Mucosa of descending colon (tissue), 3 donors: ENCODE measurements around the gene SLIT3. TPM values are rescaled to one million over a fixed set of nuclear protein-coding genes. Genes with fewer than 3 reads are reported as not detected.

ENCODE experiments used
- ATAC-seq: fragments of 200-7000 bp; cut with Tn5 transposase; one replicate; pipeline ENCODE4 v1.9.1; 2020; ENCODE audit warnings: mild to moderate bottlenecking, moderate library complexity
- DNase-seq, 3 donors: peaks; one replicate each; pipeline ENCODE4 v3.0.0-alpha.2; 2020
- H3K36me3 ChIP-seq: fragments of 200-600 bp; one replicate; pipeline ENCODE4 v1.8.0; 2021; ENCODE audit warnings: low read depth, mild to moderate bottlenecking
- H3K4me1 ChIP-seq: fragments of 200-600 bp; one replicate; pipeline ENCODE4 v1.8.0; 2021; ENCODE audit warnings: low read depth, mild to moderate bottlenecking
- H3K4me3 ChIP-seq: fragments of 200-600 bp; one replicate; pipeline ENCODE4 v1.8.0; 2021; ENCODE audit warnings: mild to moderate bottlenecking
- H3K9me3 ChIP-seq: fragments of 200-600 bp; one replicate; pipeline ENCODE4 v1.8.0; 2021; ENCODE audit warnings: mild to moderate bottlenecking
- CTCF ChIP-seq: fragments of 200-600 bp; IDR thresholded peaks from one replicate; pipeline ENCODE4 v1.8.0; 2022; ENCODE audit warnings: antibody characterized with exemption, mild to moderate bottlenecking
- intact Hi-C, 2 donors: fragments of 100-400 bp; cut with DNase I in 1 of 2; cut with micrococcal nuclease in 1 of 2; formaldehyde crosslinking; loops; one replicate each; pipeline versions ENCODE4 v1.11.0 to v1.11.1; 2022; cut with DNase I, micrococcal nuclease
- total RNA-seq, 3 donors: library from RNA; stranded (reverse); fragmentation: NEBNext Ultra II Directional in 2 of 3; extraction: Animal tissue kit (Norgen Biotek cat#: 25700) in 2 of 3; gene quantifications; one replicate each; pipeline versions ENCODE4 v1.2.1 to v1.2.4, GENCODE V29; 2021 to 2023
- donor health status: DM: no; HTN: no; CAD: no; lungs with moderate emphysema.
- donor health status: DM: no; HTN: no; CAD: no.
- donor health status: DM: no; HTN: yes; CAD: no.

SLIT3 gene
- total RNA-seq, 3 donors from 2014 or later = 4.2 to 25.5 (median 16.1) TPM

GRCh38 chr5:169049712-169050111, 251.2 kb downstream of the SLIT3 start:
- Histone ChIP-seq H3K4me1 (no peaks in the 10 kb centered on the region), H3K9me3 (no peaks in the 10 kb centered on the region), H3K36me3 (no peaks in the 10 kb centered on the region), H3K4me3 (no peak overlapping the region)
- ATAC-seq (no peak), DNase-seq (no peak)
- TF ChIP-seq CTCF = no peak
- intact Hi-C loops = no loop called here

DNA sequence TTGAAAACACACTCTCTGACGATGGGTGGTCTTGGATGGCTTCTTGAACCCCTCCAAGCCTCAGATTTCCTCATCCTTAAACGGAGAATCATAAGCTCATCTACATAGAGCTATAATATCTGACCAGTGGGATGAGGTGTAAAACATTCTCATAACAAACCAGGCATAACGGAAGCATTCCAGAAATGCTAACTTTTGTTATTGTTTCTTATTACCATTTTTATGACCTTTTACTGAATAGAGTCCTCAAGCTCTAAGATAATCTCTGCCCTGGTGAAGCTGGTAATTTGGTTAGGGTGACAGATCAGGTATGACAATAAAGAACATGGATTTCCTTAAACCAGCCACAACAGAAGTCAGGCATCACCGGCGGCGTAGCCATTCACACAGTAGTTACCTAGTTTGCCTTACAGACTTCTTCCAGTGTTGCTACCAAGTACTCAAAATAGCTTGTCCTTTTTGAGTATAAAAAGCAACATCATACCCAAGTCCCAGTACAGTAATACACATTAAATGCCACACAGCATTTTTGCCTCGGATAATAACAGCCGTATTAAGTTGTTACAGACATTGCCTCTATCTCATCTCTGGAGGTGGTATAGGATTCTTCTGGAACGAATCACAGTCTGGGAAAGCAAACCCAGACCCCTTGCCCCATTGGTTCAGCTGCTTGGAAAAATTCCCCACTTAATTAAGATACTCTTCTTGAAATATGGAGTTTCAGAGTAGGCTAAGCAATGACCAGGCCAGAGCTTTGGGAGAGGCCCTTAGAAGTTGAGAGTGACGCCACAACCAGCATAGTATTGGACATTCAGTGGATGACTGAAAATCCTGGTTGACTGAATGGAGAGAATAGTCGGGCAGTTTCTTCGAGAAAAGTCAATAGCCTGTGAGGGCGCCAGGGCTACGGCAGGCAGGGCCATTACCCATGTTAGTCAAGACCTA, 252.5 kb downstream of the SLIT3 start:
- TF ChIP-seq CTCF = no peak
- no peak overlapping the region for H3K4me3 ChIP-seq
- H3K4me1 ChIP-seq = no peaks in the 10 kb centered on the region
- H3K36me3 ChIP-seq = no peaks in the 10 kb centered on the region
- DNase-seq = no peak
- no peaks in the 10 kb centered on the region for H3K9me3 ChIP-seq
- intact Hi-C loops = no loop called here
- no peak for ATAC-seq

DNA sequence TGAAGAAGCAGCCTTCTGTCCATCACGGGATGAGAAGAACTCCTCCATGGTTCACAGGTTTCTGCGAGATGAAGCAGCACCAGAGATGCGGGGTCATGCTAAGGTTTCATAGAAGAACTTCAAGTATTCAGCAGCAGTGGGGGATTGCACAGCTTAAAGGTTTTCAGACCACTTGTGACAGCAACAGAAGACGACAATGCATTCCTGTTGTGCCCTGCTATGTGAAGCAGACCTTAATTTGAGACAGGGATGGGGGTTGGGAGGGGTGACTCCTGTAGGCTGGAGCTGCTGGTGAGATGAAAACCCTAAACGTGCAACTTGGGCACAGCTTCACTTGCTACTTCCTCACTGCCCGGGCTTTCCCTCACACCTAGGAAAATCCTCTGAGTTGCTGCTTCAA, 256.0 kb downstream of the SLIT3 start:
- DNase-seq (no peak), ATAC-seq (no peak)

DNA sequence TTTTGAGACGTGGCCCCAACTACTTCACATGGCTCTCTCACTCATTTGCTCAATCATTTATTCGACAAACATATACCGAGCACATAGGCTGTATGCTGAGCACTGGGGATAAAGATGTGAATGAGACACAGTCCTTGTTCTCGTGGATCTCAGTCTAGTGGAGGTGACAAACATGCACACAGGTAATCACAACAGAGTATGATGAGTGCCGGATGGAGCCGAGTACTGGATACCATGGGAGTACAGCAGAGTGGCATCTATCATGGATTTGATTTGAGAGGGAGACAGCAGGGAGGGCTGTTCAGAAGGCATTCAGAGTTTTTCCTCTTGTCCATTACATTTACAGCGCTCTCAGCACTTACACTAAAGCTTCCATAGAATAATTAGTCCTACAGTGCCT, 259.8 kb downstream of the SLIT3 start:
- no peaks in the 10 kb centered on the region for H3K4me1 ChIP-seq
- no peaks in the 10 kb centered on the region for H3K9me3 ChIP-seq
- no peak for DNase-seq
- no peaks in the 10 kb centered on the region for H3K36me3 ChIP-seq
- no peak overlapping the region for H3K4me3 ChIP-seq
- ATAC-seq = no peak
- intact Hi-C loops = no loop called here
- TF ChIP-seq CTCF = no peak

More for the DNA sequence above, 256.0 kb downstream of the SLIT3 start:
- Histone ChIP-seq H3K36me3 (no peaks in the 10 kb centered on the region), H3K4me3 (no peak overlapping the region), H3K9me3 (no peaks in the 10 kb centered on the region), H3K4me1 (no peaks in the 10 kb centered on the region)
- TF ChIP-seq CTCF = no peak
- intact Hi-C loops = no loop called here

GRCh38 chr5:169039592-169039991, 261.3 kb downstream of the SLIT3 start:
- no peak overlapping the region for H3K4me3 ChIP-seq
- no peaks in the 10 kb centered on the region for H3K4me1 ChIP-seq
- H3K36me3 ChIP-seq = no peaks in the 10 kb centered on the region
- intact Hi-C loops = no loop called here
- ATAC-seq (no peak), DNase-seq (no peak)
- no peak for TF ChIP-seq CTCF
- no peaks in the 10 kb centered on the region for H3K9me3 ChIP-seq
